CD4-positive, alpha-beta T cell treated with Interleukin-6 at 100 ng/mL for 8 hours (primary cell): ENCODE data around the gene BBS12.
"Not testable (repeated sequence)": the region's sequence is repeated elsewhere in the genome, so short reads cannot be mapped to it uniquely, and the experiment has no call there.

Experiments used
- DNase-seq: peaks from one replicate; pipeline ENCODE4 v3.0.0-alpha.2; 2020; ENCODE audit warnings: mixed read lengths, low spot score

Gene BBS12

GRCh38 chr4:122765692-122766352 lies 33.3 kb downstream of the BBS12 start:
- DNase-seq: no peak

- no peak for DNase-seq
These were observed 33.8 kb downstream of the BBS12 start for GRCh38 chr4:122766353-122766705.

- no peak for DNase-seq
These were observed 34.4 kb downstream of the BBS12 start for GRCh38 chr4:122766950-122767349.

- DNase-seq: no peak
These were observed 39.2 kb downstream of the BBS12 start for GRCh38 chr4:122771724-122772123.

GRCh38 chr4:122772311-122772710 lies 39.8 kb downstream of the BBS12 start:
- DNase-seq: no peak

- no peak for DNase-seq
These were observed 40.5 kb downstream of the BBS12 start for GRCh38 chr4:122772986-122773385.

DNA sequence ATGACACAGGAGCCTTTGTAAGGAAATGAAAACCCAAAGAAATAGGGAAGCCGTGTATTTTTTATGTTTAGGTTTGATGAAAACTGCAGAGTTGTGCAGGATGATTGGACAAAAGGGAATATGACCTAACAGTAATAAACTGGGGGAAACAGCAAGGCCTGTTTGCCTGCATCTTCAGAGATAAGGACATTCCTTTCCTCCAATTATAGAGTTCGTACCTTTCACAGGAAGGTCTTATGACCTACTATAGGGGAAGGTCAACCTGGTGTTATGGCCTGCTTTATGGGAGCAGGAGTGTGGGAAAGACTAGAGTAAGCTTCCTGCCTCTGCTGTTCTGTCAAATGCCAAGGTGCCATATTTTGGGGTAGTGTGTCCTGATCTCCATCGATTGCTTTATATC lies 42.5 kb downstream of the BBS12 start:
- no peak for DNase-seq

DNA sequence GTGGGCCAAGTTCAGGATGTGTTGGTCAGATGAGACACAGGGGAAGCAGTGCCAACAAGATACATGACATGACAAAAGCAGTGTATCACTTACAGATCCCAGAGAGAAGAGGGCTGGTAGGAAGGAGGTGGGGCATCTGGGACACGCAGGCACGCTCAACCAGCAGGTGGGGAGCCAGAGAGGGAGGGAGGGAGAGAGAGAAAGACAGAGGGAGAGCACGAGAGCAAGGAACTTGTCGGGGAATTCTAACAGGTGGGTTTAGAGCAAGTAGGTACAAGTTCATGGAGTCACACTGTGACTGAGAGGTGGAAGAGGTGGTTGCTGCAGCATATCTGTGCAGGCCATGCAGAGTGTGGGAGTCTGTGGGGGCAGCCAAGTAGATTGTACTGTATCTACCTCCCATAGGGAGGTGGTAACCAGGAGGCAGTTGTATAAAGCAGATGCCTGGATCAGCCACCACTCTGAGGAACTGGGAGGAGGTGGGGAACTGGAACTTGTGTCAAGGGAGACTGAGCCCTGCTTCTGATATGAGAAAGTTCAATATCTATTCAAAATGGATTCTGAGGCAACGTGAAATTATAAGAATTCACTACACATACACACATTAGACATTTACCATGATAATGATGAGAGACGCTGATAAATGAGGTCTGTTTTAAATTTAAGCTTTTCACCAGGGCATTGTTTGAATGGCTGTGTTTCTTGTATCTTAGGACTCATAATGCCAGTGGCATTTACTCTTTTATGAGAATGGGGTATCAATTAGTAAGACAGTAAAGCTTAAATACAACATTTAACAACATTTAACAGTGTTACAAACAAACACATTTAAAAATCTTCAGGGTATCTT lies 43.7 kb downstream of the BBS12 start:
- DNase-seq: no peak

DNA sequence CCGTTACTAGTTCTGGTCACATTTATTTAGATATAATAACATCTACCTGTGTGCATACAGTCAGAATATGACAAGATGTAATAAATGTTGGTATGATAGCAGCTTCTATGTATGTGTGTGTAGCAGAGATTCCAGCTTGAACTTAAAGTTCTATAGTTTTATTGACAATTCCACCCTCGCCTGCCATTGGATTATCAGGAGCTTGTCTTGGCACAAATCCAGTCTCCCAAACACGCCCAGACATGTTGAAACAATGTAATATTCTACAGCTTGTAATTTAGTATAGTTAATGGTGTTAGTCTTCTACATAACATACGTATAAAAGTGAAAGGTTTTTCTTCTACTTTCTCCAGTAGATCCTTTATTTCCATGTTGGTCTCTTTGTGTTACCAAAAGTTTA lies 44.4 kb downstream of the BBS12 start:
- DNase-seq: no peak

DNA sequence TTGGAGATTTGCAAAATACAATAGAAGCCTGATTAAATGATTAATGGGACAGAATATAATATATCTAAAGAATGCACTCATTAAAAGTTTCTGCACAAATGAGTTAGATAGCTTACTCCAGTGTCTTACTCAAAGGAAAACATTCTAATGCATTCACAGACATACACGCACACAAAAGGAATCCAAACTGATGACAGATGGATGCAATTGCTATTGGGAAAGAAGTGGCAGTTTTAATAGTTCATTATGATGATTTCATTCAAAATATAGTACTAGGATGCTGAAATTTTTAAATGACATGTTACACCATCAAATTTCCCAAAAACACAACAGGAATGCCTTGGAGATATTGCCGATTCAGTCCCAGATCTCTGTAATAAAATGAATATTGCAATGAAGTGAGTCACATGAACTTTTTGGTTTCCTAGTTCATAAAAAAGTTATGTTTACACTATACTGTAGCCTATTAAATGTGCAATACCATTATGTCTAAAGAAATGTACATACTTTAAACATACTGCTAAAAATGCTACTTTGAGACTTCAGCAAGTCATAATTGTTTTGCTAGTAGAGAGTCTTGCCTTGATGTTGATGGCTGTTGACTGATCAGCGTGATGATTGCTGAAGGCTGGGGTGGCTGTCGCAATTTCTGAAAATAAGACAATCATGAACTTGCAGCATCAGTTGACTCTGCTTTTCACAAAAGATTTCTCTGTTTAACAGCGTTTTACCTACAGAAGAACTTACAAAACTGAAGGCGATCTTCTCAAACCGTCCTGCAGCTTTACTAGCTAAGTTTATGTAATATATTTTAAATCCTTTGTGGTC lies 45.6 kb downstream of the BBS12 start:
- no peak for DNase-seq

- no peak for DNase-seq
These were observed 49.0 kb downstream of the BBS12 start for GRCh38 chr4:122781486-122781885.

DNA sequence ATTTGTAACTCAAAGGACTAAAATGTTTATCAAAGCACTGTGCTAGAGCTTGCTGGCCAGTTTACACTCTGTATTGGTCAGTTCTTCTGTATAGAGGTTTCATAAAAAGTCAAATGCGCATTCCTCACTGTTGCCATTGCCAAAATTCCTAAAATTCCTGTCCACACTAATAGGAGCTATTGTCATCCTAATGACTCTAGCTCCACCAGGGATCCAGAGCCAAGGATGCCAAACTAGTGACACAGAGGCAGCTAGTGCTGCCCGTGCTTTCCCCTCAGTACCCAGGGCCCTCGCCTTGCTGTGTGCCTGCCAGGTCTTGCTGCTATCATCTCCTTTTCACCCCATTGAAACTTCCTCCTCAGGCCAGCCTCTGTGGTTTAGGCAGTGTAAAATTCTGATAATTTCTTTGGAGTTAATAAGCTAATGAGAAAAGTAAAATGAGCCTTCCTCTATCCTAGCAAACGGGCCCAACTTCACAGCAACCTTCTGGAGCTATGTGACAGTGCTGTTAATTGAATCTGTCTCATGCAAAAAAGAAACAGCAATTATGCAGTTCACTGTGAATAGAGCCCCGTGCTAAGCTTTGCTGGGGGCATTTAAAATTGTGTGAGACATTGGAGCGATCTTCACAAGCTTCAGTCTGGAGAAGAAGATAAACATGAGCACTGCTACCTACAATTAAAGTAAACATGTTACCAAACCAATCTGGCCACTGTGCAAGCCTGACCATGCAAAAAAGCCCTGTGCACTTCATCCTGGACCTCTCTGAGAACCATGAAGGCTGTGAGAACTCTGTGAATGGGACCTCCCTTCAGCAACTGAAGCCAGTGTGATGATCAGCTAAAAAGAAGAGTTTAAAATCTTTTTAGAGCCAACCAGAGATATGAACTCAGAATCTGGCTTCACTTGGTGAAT lies 51.1 kb downstream of the BBS12 start:
- DNase-seq: no peak

DNA sequence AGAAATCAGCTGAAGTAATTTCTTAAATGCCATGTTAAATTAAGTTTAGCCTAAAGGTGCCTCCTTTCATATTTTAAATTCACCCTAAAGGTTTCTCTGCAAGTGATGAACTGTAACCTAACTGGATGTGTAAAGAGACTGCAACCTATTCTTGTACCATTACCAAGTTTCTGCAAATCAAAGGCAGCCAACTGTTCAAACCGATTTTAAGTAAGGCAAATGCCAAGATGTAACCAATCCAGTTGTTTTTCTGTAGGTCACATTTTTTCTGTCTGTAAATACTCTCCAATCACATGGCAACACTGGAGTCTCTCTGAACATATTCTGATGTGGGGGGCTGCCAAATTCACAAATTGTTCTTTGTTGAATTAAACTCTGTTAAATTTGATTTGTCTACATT lies 51.8 kb downstream of the BBS12 start:
- DNase-seq: no peak

DNA sequence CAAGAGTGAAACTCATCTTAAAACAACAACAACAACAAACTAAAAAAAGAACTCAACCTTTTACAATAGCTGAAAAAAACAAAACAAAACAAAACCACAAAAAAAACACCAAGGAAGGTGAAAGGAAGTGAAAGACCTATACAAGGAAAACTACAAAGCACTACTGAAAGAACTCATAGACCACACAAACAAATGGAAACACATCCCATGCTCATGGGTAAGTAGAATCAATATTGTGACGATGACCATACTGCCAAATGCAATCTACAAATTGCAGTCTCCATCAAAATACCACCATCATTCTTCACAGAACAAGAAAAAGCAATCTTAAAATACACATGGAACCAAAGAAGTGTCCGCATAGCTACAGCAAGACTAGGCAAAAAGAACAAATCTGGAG lies 52.6 kb downstream of the BBS12 start:
- no peak for DNase-seq

DNA sequence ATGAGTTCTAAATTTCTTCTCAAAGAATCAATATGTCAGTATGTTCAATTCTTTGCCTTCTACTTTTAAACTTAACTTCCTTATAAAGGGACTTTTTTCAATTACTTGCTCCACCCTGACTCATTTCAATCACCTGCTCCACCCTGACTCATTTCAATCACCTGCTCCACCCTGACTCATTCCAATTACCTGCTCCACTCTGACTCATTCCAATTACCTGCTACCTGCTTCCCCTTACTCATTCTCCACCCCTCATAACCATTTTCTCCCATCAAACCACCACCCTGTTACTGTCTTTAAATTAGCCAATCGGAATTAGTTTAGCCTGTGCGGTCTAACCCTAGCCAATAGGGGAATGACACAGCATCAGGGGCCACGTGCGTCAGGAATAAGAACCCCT lies 53.8 kb downstream of the BBS12 start:
- not testable (repeated sequence) for DNase-seq

DNA sequence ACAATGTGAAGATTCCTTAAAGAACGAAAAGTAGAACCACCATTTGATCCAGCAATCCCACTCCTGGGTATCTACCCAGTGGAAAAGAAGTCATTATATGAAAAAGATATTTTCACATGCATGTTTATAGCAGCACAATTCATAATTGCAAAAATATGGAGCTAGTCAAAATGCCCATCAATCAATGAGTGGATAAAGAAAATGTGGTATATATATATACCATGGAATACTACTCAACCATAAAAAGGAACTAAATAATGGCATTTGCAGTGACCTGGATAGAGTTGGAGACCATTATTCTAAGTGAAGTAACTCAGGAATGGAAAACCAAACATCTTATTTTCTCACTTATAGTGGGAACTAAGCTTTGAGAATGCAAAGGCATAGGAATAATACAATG lies 54.4 kb downstream of the BBS12 start:
- DNase-seq: not testable (repeated sequence)

DNA sequence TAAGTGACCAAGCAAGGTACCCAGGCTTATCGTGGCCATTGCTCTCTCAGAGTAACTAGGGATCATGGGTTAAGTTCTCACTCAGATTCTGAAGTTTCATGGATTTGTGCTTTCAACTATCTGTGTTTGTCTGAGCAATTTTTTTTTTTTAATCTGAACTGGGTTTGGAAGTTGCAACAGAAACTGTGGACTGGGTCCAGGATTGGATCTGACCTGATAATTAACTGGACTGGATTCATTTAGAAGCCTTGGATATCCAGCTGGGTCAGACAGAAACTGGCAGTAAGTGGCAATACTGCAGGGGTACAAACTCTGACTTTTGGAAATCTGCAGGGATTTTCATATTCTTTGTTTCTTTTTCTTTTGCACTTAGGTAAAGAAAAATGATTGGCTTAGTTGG lies 55.4 kb downstream of the BBS12 start:
- no peak for DNase-seq

- no peak for DNase-seq
These were observed 56.4 kb downstream of the BBS12 start for GRCh38 chr4:122788935-122789334.

DNA sequence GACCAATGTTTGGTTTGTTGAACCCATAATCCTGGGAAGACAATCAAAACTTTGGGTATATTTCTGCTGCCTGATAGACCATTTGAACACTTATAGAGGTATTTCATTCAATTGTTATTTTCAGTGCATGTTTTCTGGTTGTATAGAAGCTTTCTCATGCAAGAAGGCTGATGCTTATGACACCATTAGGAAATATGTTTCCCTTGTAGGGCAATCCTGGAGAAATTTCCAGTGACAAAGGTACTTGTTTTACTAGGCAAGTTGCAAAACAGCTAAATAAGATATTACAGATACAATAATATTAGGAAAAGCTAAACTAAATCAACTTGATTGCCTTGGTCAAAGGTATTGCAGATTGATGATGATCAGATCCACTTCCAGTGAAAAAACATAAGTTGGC lies 61.3 kb downstream of the BBS12 start:
- no peak for DNase-seq
